ENCODE measurements around the gene EEF2.

Gene EEF2

GRCh38 chr19:4032436-4032835 lies 47.2 kb upstream of the EEF2 start:
- Histone ChIP-seq H3K9me3 (ENCODE audit: insufficient read depth, low read depth, low read length) (no peaks in the 10 kb centered on the region), H3F3A (ENCODE audit: low read depth) (no peaks in the 10 kb centered on the region), H3K9ac (ENCODE audit: low read depth, low read length, poor library complexity, severe bottlenecking) (no peak overlapping the region), H3K4me1 (ENCODE audit: insufficient read depth, low read length, poor library complexity, severe bottlenecking) (no peaks in the 10 kb centered on the region), H3K27me3 (ENCODE audit: insufficient read depth, low read length, poor library complexity, severe bottlenecking) (no peaks in the 10 kb centered on the region), H3K79me2 (ENCODE audit: insufficient read depth, low read length) (no peaks in the 10 kb centered on the region), H3K9me2 (replicated peaks; ENCODE audit: low read depth, low read length) (no peaks in the 10 kb centered on the region), H4K20me1 (ENCODE audit: insufficient read depth, low read length, poor library complexity, severe bottlenecking) (no peaks in the 10 kb centered on the region), H3K4me3 (ENCODE audit: low read length, poor library complexity, severe bottlenecking) (no peak overlapping the region), H2AFZ (ENCODE audit: low read length) (no peak overlapping the region), H3K36me3 (ENCODE audit: insufficient read depth, low read length) (peaks cover 47% of the 10 kb centered on the region; the same call in 1 of the 2 replicates), H3K4me2 (ENCODE audit: low read depth, low read length, poor library complexity, severe bottlenecking) (no peak overlapping the region)
- TF ChIP-seq EZH2phosphoT487 (IDR thresholded peaks at IDR 0.05; ENCODE audit: borderline replicate concordance), result no peak

- H3K27me3 ChIP-seq (ENCODE audit: insufficient read depth, low read length, poor library complexity, severe bottlenecking), result no peaks in the 10 kb centered on the region
- no peaks in the 10 kb centered on the region for H3K9me3 ChIP-seq (ENCODE audit: insufficient read depth, low read depth, low read length)
- no peak overlapping the region for H3K9ac ChIP-seq (ENCODE audit: low read depth, low read length, poor library complexity, severe bottlenecking)
- no peaks in the 10 kb centered on the region for H3F3A ChIP-seq (ENCODE audit: low read depth)
- no peaks in the 10 kb centered on the region for H3K4me1 ChIP-seq (ENCODE audit: insufficient read depth, low read length, poor library complexity, severe bottlenecking)
- no peak overlapping the region for H3K4me3 ChIP-seq (ENCODE audit: low read length, poor library complexity, severe bottlenecking)
- peaks cover 40% of the 10 kb centered on the region; the same call in 1 of the 2 replicates for H3K36me3 ChIP-seq (ENCODE audit: insufficient read depth, low read length)
- H2AFZ ChIP-seq (ENCODE audit: low read length), result no peak overlapping the region
- no peaks in the 10 kb centered on the region for H3K9me2 ChIP-seq (replicated peaks; ENCODE audit: low read depth, low read length)
- H3K4me2 ChIP-seq (ENCODE audit: low read depth, low read length, poor library complexity, severe bottlenecking), result no peak overlapping the region
- no peaks in the 10 kb centered on the region for H3K79me2 ChIP-seq (ENCODE audit: insufficient read depth, low read length)
- no peak for TF ChIP-seq EZH2phosphoT487 (IDR thresholded peaks at IDR 0.05; ENCODE audit: borderline replicate concordance)
- no peak for TF ChIP-seq CTCF (conservative IDR thresholded peaks at IDR 0.05; ENCODE audit: low read length)
- no peaks in the 10 kb centered on the region for H4K20me1 ChIP-seq (ENCODE audit: insufficient read depth, low read length, poor library complexity, severe bottlenecking)
Measured at GRCh38 chr19:4031420-4031819, 46.2 kb upstream of the EEF2 start.

- Histone ChIP-seq H3K27me3 (ENCODE audit: insufficient read depth, low read length, poor library complexity, severe bottlenecking) (no peaks in the 10 kb centered on the region), H3K4me1 (ENCODE audit: insufficient read depth, low read length, poor library complexity, severe bottlenecking) (no peaks in the 10 kb centered on the region), H3K79me2 (ENCODE audit: insufficient read depth, low read length) (no peaks in the 10 kb centered on the region), H3K9me2 (replicated peaks; ENCODE audit: low read depth, low read length) (no peaks in the 10 kb centered on the region), H3K36me3 (ENCODE audit: insufficient read depth, low read length) (peaks cover 36% of the 10 kb centered on the region; the same call in 1 of the 2 replicates), H3K4me3 (ENCODE audit: low read length, poor library complexity, severe bottlenecking) (no peak overlapping the region), H3K4me2 (ENCODE audit: low read depth, low read length, poor library complexity, severe bottlenecking) (no peak overlapping the region), H2AFZ (ENCODE audit: low read length) (no peak overlapping the region), H3F3A (ENCODE audit: low read depth) (no peaks in the 10 kb centered on the region), H3K9me3 (ENCODE audit: insufficient read depth, low read depth, low read length) (no peaks in the 10 kb centered on the region), H3K9ac (ENCODE audit: low read depth, low read length, poor library complexity, severe bottlenecking) (no peak overlapping the region), H4K20me1 (ENCODE audit: insufficient read depth, low read length, poor library complexity, severe bottlenecking) (no peaks in the 10 kb centered on the region)
- TF ChIP-seq CTCF (conservative IDR thresholded peaks at IDR 0.05; ENCODE audit: low read length) (no peak), EZH2phosphoT487 (IDR thresholded peaks at IDR 0.05; ENCODE audit: borderline replicate concordance) (no peak)
Measured at GRCh38 chr19:4030981-4031380, 45.7 kb upstream of the EEF2 start.

GRCh38 chr19:4030552-4030951 lies 45.3 kb upstream of the EEF2 start:
- Histone ChIP-seq H2AFZ (ENCODE audit: low read length) (no peak overlapping the region), H3K4me1 (ENCODE audit: insufficient read depth, low read length, poor library complexity, severe bottlenecking) (no peaks in the 10 kb centered on the region), H3K27me3 (ENCODE audit: insufficient read depth, low read length, poor library complexity, severe bottlenecking) (no peaks in the 10 kb centered on the region), H3K4me3 (ENCODE audit: low read length, poor library complexity, severe bottlenecking) (no peak overlapping the region), H3K79me2 (ENCODE audit: insufficient read depth, low read length) (no peaks in the 10 kb centered on the region), H3K9ac (ENCODE audit: low read depth, low read length, poor library complexity, severe bottlenecking) (no peak overlapping the region), H3F3A (ENCODE audit: low read depth) (no peaks in the 10 kb centered on the region), H3K36me3 (ENCODE audit: insufficient read depth, low read length) (peaks cover 33% of the 10 kb centered on the region; the same call in 1 of the 2 replicates), H3K4me2 (ENCODE audit: low read depth, low read length, poor library complexity, severe bottlenecking) (no peak overlapping the region), H4K20me1 (ENCODE audit: insufficient read depth, low read length, poor library complexity, severe bottlenecking) (no peaks in the 10 kb centered on the region), H3K9me3 (ENCODE audit: insufficient read depth, low read depth, low read length) (no peaks in the 10 kb centered on the region), H3K9me2 (replicated peaks; ENCODE audit: low read depth, low read length) (no peaks in the 10 kb centered on the region)
- TF ChIP-seq CTCF (conservative IDR thresholded peaks at IDR 0.05; ENCODE audit: low read length) (no peak), EZH2phosphoT487 (IDR thresholded peaks at IDR 0.05; ENCODE audit: borderline replicate concordance) (no peak)

Data from Loucy (cell line).